Testis (tissue), 2 donors: Measurements from ENCODE around the gene KCNQ5.

ENCODE experiments used
- CTCF ChIP-seq, 3 experiments: fragments of 450-650 bp in 2 of 3; fragments of 200-600 bp in 1 of 3; sonication (generic) in 1 of 3; IDR thresholded peaks; one replicate each; pipeline ENCODE4 v1.5.1; 2016 to 2019; ENCODE audit warnings: antibody characterized with exemption in 3 of 3, mild to moderate bottlenecking in 2 of 3, moderate library complexity in 1 of 3
- POLR2A ChIP-seq: fragments of 450-650 bp; IDR thresholded peaks from one replicate; pipeline ENCODE4 v1.6.1; 2017; ENCODE audit warnings: antibody characterized with exemption, mild to moderate bottlenecking, moderate library complexity

- TF ChIP-seq CTCF (IDR thresholded peaks at IDR 0.05) (no peak), POLR2A (no peak)
These were observed 197.7 kb downstream of the KCNQ5 start for GRCh38 chr6:72819609-72820008.
